GM12878 (cell line): Measurements from ENCODE around the gene PIWIL1. TPM values are rescaled to one million over a fixed set of nuclear protein-coding genes. Genes with fewer than 3 reads are reported as not detected.

Source experiments
- ATAC-seq: fragments of 200-7000 bp; cut with Tn5 transposase; 3 replicates; pipeline ENCODE4 v1.9.1; 2020; ENCODE audit warnings: mild to moderate bottlenecking, moderate library complexity
- BruUV-seq: library from RNA; stranded (reverse); fragments of 400-500 nt; replicated peaks from 2 replicates; lab custom pipeline; 2021; lab: Mats Ljungman, UMichigan
- CTCF ChIA-PET: fragments of 300-600 bp; sonication (Branson Sonifier 250); formaldehyde crosslinking; extraction: SDS; loops from one replicate; lab custom pipeline; 2021; ENCODE audit warnings: inconsistent platforms; lab: Yijun Ruan, JAX
- POLR2A ChIA-PET: fragments of 350-600 bp; formaldehyde crosslinking; extraction: SDS; loops from one replicate; lab custom pipeline; 2021; ENCODE audit warnings: inconsistent platforms; lab: Charles Lee
- RAD21 ChIA-PET: fragments of 300-600 bp; sonication (Branson Sonifier 250); formaldehyde crosslinking; loops from one replicate; lab custom pipeline; 2023; ENCODE audit warnings: antibody characterized with exemption; ENCODE audit not compliant: unreplicated experiment; lab: Charles Lee
- SMC1A ChIA-PET: fragments of 300-600 bp; sonication (Branson Sonifier 250); formaldehyde crosslinking; loops from one replicate; lab custom pipeline; 2023; ENCODE audit not compliant: unreplicated experiment, uncharacterized antibody; lab: Charles Lee
- DNase-seq: peaks from one replicate; pipeline ENCODE4 v3.0.0-alpha.2; 2011; ENCODE audit warnings: low read depth, low spot score
- FAIRE-seq: peaks from 3 replicates; lab custom pipeline; 2011; peaks lifted over from hg19 to GRCh38; lab: Jason Lieb, UNC
- H2AFZ ChIP-seq: 2 replicates; pipeline ENCODE4 v1.6.0; 2011; ENCODE audit warnings: low read depth, low read length, control low read depth; ENCODE audit not compliant: control insufficient read depth
- H3K27ac ChIP-seq: 2 replicates; pipeline ENCODE4 v1.5.1; 2011; ENCODE audit warnings: control low read depth; ENCODE audit not compliant: control insufficient read depth, insufficient read depth
- H3K27me3 ChIP-seq, 2 experiments: replicated peaks in 1 of 2; 2 replicates each; pipeline versions ENCODE4 v1.6.0 to v1.6.1; 2011; ENCODE audit warnings: low read length in 1 of 2; ENCODE audit not compliant: control insufficient read depth in 2 of 2, insufficient read depth in 2 of 2
- H3K36me3 ChIP-seq, 2 experiments: 2 replicates each; pipeline ENCODE4 v1.5.1; 2011; ENCODE audit warnings: low read length in 1 of 2; ENCODE audit not compliant: control insufficient read depth in 2 of 2, insufficient read depth in 2 of 2
- H3K4me1 ChIP-seq: 2 replicates; pipeline ENCODE4 v1.6.1; 2011; ENCODE audit warnings: mild to moderate bottlenecking, low read length, moderate library complexity, mixed read lengths; ENCODE audit not compliant: control insufficient read depth, insufficient read depth
- H3K4me2 ChIP-seq: 2 replicates; pipeline ENCODE4 v1.6.0; 2011; ENCODE audit warnings: control low read depth; ENCODE audit not compliant: control insufficient read depth, insufficient read depth
- H3K4me3 ChIP-seq: fragments of 200-600 bp; sonication (generic); 2 replicates; pipeline ENCODE4 v1.5.1; 2016
- H3K79me2 ChIP-seq: 2 replicates; pipeline ENCODE4 v1.6.0; 2011; ENCODE audit warnings: low read length; ENCODE audit not compliant: control insufficient read depth, insufficient read depth
- H3K9ac ChIP-seq: 2 replicates; pipeline ENCODE4 v1.8.0; 2011; ENCODE audit warnings: low read length, control low read depth, mixed read lengths; ENCODE audit not compliant: control insufficient read depth, insufficient read depth
- H3K9me3 ChIP-seq: replicated peaks from 3 replicates; pipeline ENCODE4 v1.5.1; 2011; ENCODE audit warnings: mild to moderate bottlenecking, low read length; ENCODE audit not compliant: control insufficient read depth, insufficient read depth
- H4K20me1 ChIP-seq: 2 replicates; pipeline ENCODE4 v1.6.0; 2011; ENCODE audit not compliant: control insufficient read depth, insufficient read depth
- BACH1 ChIP-seq: fragments of 450-650 bp; IDR thresholded peaks from 2 replicates; pipeline ENCODE4 v1.6.1; 2017; ENCODE audit warnings: mild to moderate bottlenecking, borderline replicate concordance
- BRCA1 ChIP-seq: IDR thresholded peaks from 2 replicates; pipeline ENCODE4 v1.6.1; 2011; ENCODE audit warnings: low read depth, low read length, improper control_type of control experiment
- CUX1 ChIP-seq: IDR thresholded peaks from 2 replicates; pipeline ENCODE4 v1.6.1; 2012; ENCODE audit warnings: improper control_type of control experiment, low read depth, low read length; ENCODE audit not compliant: insufficient replicate concordance
- FOXK2 ChIP-seq: fragments of 450-650 bp; IDR thresholded peaks from 2 replicates; pipeline ENCODE4 v1.6.1; 2017; ENCODE audit warnings: mild to moderate bottlenecking, moderate library complexity
- KLF5 ChIP-seq: fragments of 450-650 bp; IDR thresholded peaks from 2 replicates; pipeline ENCODE4 v1.6.1; 2014; ENCODE audit warnings: mild to moderate bottlenecking; ENCODE audit not compliant: partially characterized antibody
- MYC ChIP-seq: IDR thresholded peaks from 2 replicates; pipeline ENCODE4 v1.6.1; 2011; ENCODE audit warnings: mild to moderate bottlenecking, low read length, moderate library complexity, inconsistent platforms; ENCODE audit not compliant: insufficient read depth, insufficient replicate concordance, insufficient read length, severe bottlenecking
- RCOR1 ChIP-seq: conservative IDR thresholded peaks from 2 replicates; pipeline ENCODE4 v1.6.1; 2012; ENCODE audit warnings: low read depth, low read length, improper control_type of control experiment
- SMAD1 ChIP-seq: fragments of 450-650 bp; IDR thresholded peaks from 2 replicates; pipeline ENCODE4 v1.6.1; 2018; ENCODE audit warnings: mild to moderate bottlenecking, low read depth; ENCODE audit not compliant: partially characterized antibody
- SMAD5 ChIP-seq: IDR thresholded peaks from 2 replicates; pipeline ENCODE4 v1.6.1; 2016; ENCODE audit warnings: antibody characterized with exemption, low read depth
- SMARCA5 ChIP-seq: fragments of 450-650 bp; IDR thresholded peaks from 2 replicates; pipeline ENCODE4 v1.6.1; 2017; ENCODE audit warnings: mild to moderate bottlenecking
- STAT1 ChIP-seq: fragments of 450-650 bp; conservative IDR thresholded peaks from 2 replicates; pipeline ENCODE4 v1.6.1; 2014; ENCODE audit warnings: antibody characterized with exemption, mild to moderate bottlenecking
- WGBS: methylation state at CpG from one replicate; pipeline ENCODE4 v1.1.6; 2016; ENCODE audit warnings: low lambda C conversion rate; ENCODE audit not compliant: insufficient replicate concordance, insufficient coverage; ENCODE audit errors: missing lambda C conversion rate; 5-methylcytosine and 5-hydroxymethylcytosine counted together
- in situ Hi-C: fragments of 300-500 bp; cut with MboI; formaldehyde crosslinking; loops from 9 replicates; pipeline ENCODE4 v1.14.3; 2018; ENCODE audit warnings: mixed read lengths
- intact Hi-C: fragments of 100-400 bp; cut with micrococcal nuclease; formaldehyde crosslinking; loops from one replicate; pipeline ENCODE4 v1.14.2; 2022; ENCODE audit not compliant: unreplicated experiment
- polyA plus RNA-seq, 11 experiments: library from polyadenylated mRNA; depleted of rRNA in 4 of 11; unstranded in 6 of 11; stranded (reverse) in 5 of 11; fragments of >200 nt; fragmentation: Nextera tagmentation in 4 of 11; fragmentation: Illumina TruSeq in 1 of 11; extraction: Ambion mirVana in 4 of 11; extraction: Trizol in 1 of 11; gene quantifications; 1 replicate in 1 of 11; 2 replicates in 10 of 11; pipeline versions ENCODE4 v1.2.1 to v1.2.3, GENCODE V29; 2011 to 2016; ENCODE audit warnings: inconsistent platforms in 2 of 11, missing spikeins in 2 of 11, low read depth in 1 of 11
- total RNA-seq, 4 experiments: library from RNA; depleted of rRNA in 3 of 4; stranded (reverse); fragments of >200 nt in 3 of 4; fragmentation: Illumina TruSeq in 1 of 4; extraction: Trizol in 1 of 4; gene quantifications; 2 replicates each; pipeline versions ENCODE4 v1.2.1 to v1.2.3, GENCODE V29; 2013 to 2021

PIWIL1 gene
- total and polyA plus RNA-seq, 10 of the 15 experiments (the other 5 are each of a cell fraction or from before 2014, with no cell fraction given): not detected

GRCh38 chr12:130362060-130362459 is 24.4 kb downstream of the PIWIL1 start:
- in situ Hi-C loops (no loop called here), intact Hi-C loops (no loop called here)
- ChIA-PET CTCF (no interaction called here), RAD21 (no interaction called here), POLR2A (no interaction called here), SMC1A (interaction anchor here (0.6 kb wide), 1 partner anchor 1848 kb away, joined by 3 read pairs; no protein-coding TSS in a partner anchor)
- FAIRE-seq: peak; percentile 49
- H3K27ac ChIP-seq: no peak overlapping the region
- no peaks in the 10 kb centered on the region for H3K4me1 ChIP-seq
- TF ChIP-seq BACH1 (no peak), FOXK2 (no peak), STAT1 (no peak)
- ATAC-seq: no peak
- no peak overlapping the region for H3K4me2 ChIP-seq
- H3K79me2 ChIP-seq: no peaks in the 10 kb centered on the region
- BruUV-seq: no TSS peak
- H3K4me3 ChIP-seq: no peak overlapping the region
- H3K9ac ChIP-seq: no peak overlapping the region
- H3K27me3 ChIP-seq: no peaks in the 10 kb centered on the region
- H4K20me1 ChIP-seq: no peaks in the 10 kb centered on the region
- WGBS: 41% methylated on average over 5 of the region's 5 CpGs
- no peaks in the 10 kb centered on the region; the same call in 2 of the 3 replicates for H3K9me3 ChIP-seq
- no peaks in the 10 kb centered on the region for H3K36me3 ChIP-seq
- no peak for DNase-seq
- no peak overlapping the region for H2AFZ ChIP-seq

- FAIRE-seq: no peak
- POLR2A ChIA-PET: no interaction called here
- CTCF ChIA-PET: interaction anchor here (0.6 kb wide), 1 partner anchor 1688 kb away, joined by 3 read pairs; no protein-coding TSS in a partner anchor
- no peak for TF ChIP-seq MYC
- TF ChIP-seq KLF5: no peak
- TF ChIP-seq SMARCA5: no peak
- no peak for TF ChIP-seq BRCA1
- TF ChIP-seq SMAD5: no peak
- no peak for TF ChIP-seq CUX1
- no peak for TF ChIP-seq RCOR1
- TF ChIP-seq SMAD1: no peak
Measured at GRCh38 chr12:130364578-130364977, 26.9 kb downstream of the PIWIL1 start.

More at GRCh38 chr12:130364578-130364977, 26.9 kb downstream of the PIWIL1 start:
- Histone ChIP-seq H3K27ac (no peak overlapping the region), H3K27me3 (no peaks in the 10 kb centered on the region), H3K4me1 (no peaks in the 10 kb centered on the region), H3K4me2 (no peak overlapping the region), H3K36me3 (no peaks in the 10 kb centered on the region), H3K4me3 (no peak overlapping the region), H2AFZ (no peak overlapping the region), H3K9ac (no peak overlapping the region), H3K79me2 (no peaks in the 10 kb centered on the region), H3K9me3 (no peaks in the 10 kb centered on the region; the same call in 2 of the 3 replicates), H4K20me1 (no peaks in the 10 kb centered on the region)
- no TSS peak for BruUV-seq
- ChIA-PET SMC1A (no interaction called here), RAD21 (no interaction called here)
- intact Hi-C loops: no loop called here
- ATAC-seq (no peak), DNase-seq (no peak)
- WGBS: 35% methylated on average over 2 of the region's 2 CpGs
- in situ Hi-C loops: no loop called here
